SU-DHL-6 (cell line): ENCODE measurements around the gene DLG1.
A peak's percentile ranks its signal among the peaks of the same experiment; 100 is the strongest.

Experiments
- H2AFZ ChIP-seq: fragments of 200-600 bp; sonication (generic); 2 replicates; pipeline ENCODE4 v1.6.1; 2014; ENCODE audit warnings: low read depth, mild to moderate bottlenecking, moderate library complexity, mixed read lengths, antibody characterized with exemption, low read length; ENCODE audit not compliant: severe bottlenecking
- H3F3A ChIP-seq: fragments of 200-600 bp; shearing (Covaris generic); 2 replicates; pipeline ENCODE4 v1.6.0; 2016; ENCODE audit warnings: antibody characterized with exemption, mild to moderate bottlenecking; ENCODE audit not compliant: insufficient read depth
- H3K27ac ChIP-seq: fragments of 200-600 bp; sonication (generic); 2 replicates; pipeline ENCODE4 v1.5.1; 2016; ENCODE audit warnings: low read depth, mild to moderate bottlenecking, low read length, moderate library complexity, mixed read lengths
- H3K27me3 ChIP-seq: fragments of 200-600 bp; sonication (generic), shearing (Covaris generic); 2 replicates; pipeline ENCODE4 v1.6.0; 2014; ENCODE audit warnings: mild to moderate bottlenecking, low read length
- H3K36me3 ChIP-seq: fragments of 200-600 bp; sonication (generic); 2 replicates; pipeline ENCODE4 v1.6.1; 2014; ENCODE audit warnings: mild to moderate bottlenecking, low read length, mixed read lengths
- H3K4me2 ChIP-seq: fragments of 300-600, 200-600 bp; shearing (Covaris generic), sonication (generic); 2 replicates; pipeline ENCODE4 v1.6.0; 2014; ENCODE audit warnings: low read length, low read depth, mild to moderate bottlenecking; ENCODE audit not compliant: poor library complexity, severe bottlenecking
- H3K4me3 ChIP-seq: fragments of 200-600 bp; sonication (generic); 2 replicates; pipeline ENCODE4 v1.5.1; 2014; ENCODE audit warnings: antibody characterized with exemption, low read length, mild to moderate bottlenecking, mixed read lengths; ENCODE audit not compliant: insufficient read depth, poor library complexity, severe bottlenecking
- H3K79me2 ChIP-seq: fragments of 200-600 bp; sonication (generic); 2 replicates; pipeline ENCODE4 v1.6.1; 2014; ENCODE audit warnings: mild to moderate bottlenecking, low read length, moderate library complexity; ENCODE audit not compliant: insufficient read depth
- H3K9ac ChIP-seq: fragments of 200-600 bp; sonication (generic); 2 replicates; pipeline ENCODE4 v1.7.0; 2014; ENCODE audit warnings: mild to moderate bottlenecking, low read length
- H3K9me2 ChIP-seq: fragments of 200-600 bp; sonication (generic); replicated peaks from 2 replicates; pipeline ENCODE4 v1.6.1; 2014; ENCODE audit warnings: low read length; ENCODE audit not compliant: insufficient read depth
- H3K9me3 ChIP-seq: fragments of 200-600 bp; sonication (generic); 2 replicates; pipeline ENCODE4 v1.6.1; 2014; ENCODE audit warnings: low read length, mixed read lengths; ENCODE audit not compliant: insufficient read depth
- H4K20me1 ChIP-seq: fragments of 200-600 bp; sonication (generic); 2 replicates; pipeline ENCODE4 v1.6.1; 2014; ENCODE audit warnings: low read depth, mild to moderate bottlenecking, antibody characterized with exemption, low read length, moderate library complexity, mixed read lengths
- CTCF ChIP-seq: fragments of 200-600 bp; sonication (generic); IDR thresholded peaks from one replicate; pipeline ENCODE4 v1.5.1; 2017; ENCODE audit warnings: antibody characterized with exemption, mild to moderate bottlenecking, low read length, moderate library complexity; ENCODE audit not compliant: insufficient read depth, poor library complexity, severe bottlenecking
- EZH2phosphoT487 ChIP-seq: fragments of 200-600 bp; sonication (generic), shearing (Covaris generic); conservative IDR thresholded peaks from 2 replicates; pipeline ENCODE4 v1.6.1; 2018; ENCODE audit warnings: mild to moderate bottlenecking, antibody characterized with exemption, low read length, moderate library complexity, mixed read lengths

Gene DLG1

GRCh38 chr3:197178998-197179397 is 119.4 kb downstream of the DLG1 start:
- Histone ChIP-seq H3K9me3 (no peaks in the 10 kb centered on the region), H3K4me2 (peak overlapping the region; percentile 97), H3K79me2 (peaks cover 97% of the 10 kb centered on the region), H3K27me3 (no peaks in the 10 kb centered on the region), H3K36me3 (peaks cover 7% of the 10 kb centered on the region; the same call in 1 of the 2 replicates), H3F3A (peaks cover 71% of the 10 kb centered on the region), H3K4me3 (peak overlapping the region; percentile 85), H3K27ac (peak overlapping the region; percentile 93), H4K20me1 (no peaks in the 10 kb centered on the region), H2AFZ (no peak overlapping the region), H3K9ac (peak overlapping the region; percentile 71), H3K9me2 (no peaks in the 10 kb centered on the region)
- TF ChIP-seq EZH2phosphoT487 (no peak), CTCF (no peak)

- Histone ChIP-seq H3K9me3 (no peaks in the 10 kb centered on the region), H2AFZ (no peak overlapping the region), H3K4me3 (peak overlapping the region; percentile 33), H3K27ac (peak overlapping the region; percentile 93), H3K9me2 (no peaks in the 10 kb centered on the region), H3F3A (peaks cover 54% of the 10 kb centered on the region), H3K79me2 (peaks cover 99% of the 10 kb centered on the region), H3K27me3 (no peaks in the 10 kb centered on the region), H3K36me3 (peaks cover 22% of the 10 kb centered on the region), H4K20me1 (no peaks in the 10 kb centered on the region), H3K4me2 (peak overlapping the region; percentile 97), H3K9ac (peak overlapping the region; percentile 44)
- TF ChIP-seq EZH2phosphoT487 = no peak
Observed at GRCh38 chr3:197175503-197175902, 122.9 kb downstream of the DLG1 start.

- H3K36me3 ChIP-seq = peaks cover 24% of the 10 kb centered on the region
- no peaks in the 10 kb centered on the region for H3K9me2 ChIP-seq
- H4K20me1 ChIP-seq = no peaks in the 10 kb centered on the region
- H3K9ac ChIP-seq = peak overlapping the region; percentile 44
- peak overlapping the region; percentile 97 for H3K4me2 ChIP-seq
- peaks cover 54% of the 10 kb centered on the region for H3F3A ChIP-seq
- no peaks in the 10 kb centered on the region for H3K27me3 ChIP-seq
- H3K9me3 ChIP-seq = no peaks in the 10 kb centered on the region
- H2AFZ ChIP-seq = no peak overlapping the region
- peak overlapping the region; percentile 93 for H3K27ac ChIP-seq
- H3K4me3 ChIP-seq = peak overlapping the region; percentile 33
- peaks cover 99% of the 10 kb centered on the region for H3K79me2 ChIP-seq
- TF ChIP-seq EZH2phosphoT487 (no peak), CTCF (no peak)
Observed at GRCh38 chr3:197174927-197175326, 123.5 kb downstream of the DLG1 start.

- Histone ChIP-seq H3K9ac (no peak overlapping the region), H3K27ac (peak overlapping the region; percentile 93), H3K36me3 (peaks cover 24% of the 10 kb centered on the region), H2AFZ (no peak overlapping the region), H3K4me3 (no peak overlapping the region), H3K4me2 (no peak overlapping the region), H3K9me3 (no peaks in the 10 kb centered on the region), H3K9me2 (no peaks in the 10 kb centered on the region), H3K27me3 (no peaks in the 10 kb centered on the region), H3K79me2 (peaks cover 99% of the 10 kb centered on the region), H4K20me1 (0 out of 2 replicates have a peak, but pooled peaks cover 3% of the 10 kb centered on the region), H3F3A (peaks cover 54% of the 10 kb centered on the region)
- TF ChIP-seq EZH2phosphoT487 (no peak), CTCF (no peak)
Observed at GRCh38 chr3:197173620-197174019, 124.8 kb downstream of the DLG1 start.
